ENCODE data around the gene NOS3. TPM values are rescaled to one million over a fixed set of nuclear protein-coding genes. Genes with fewer than 3 reads are reported as not detected.

NOS3 gene
- total RNA-seq, 3 donors from 2014 or later (not counting 1 experiment from before 2014, with no cell fraction given), result 2.6 to 5.9 (median 3.8) TPM

DNA sequence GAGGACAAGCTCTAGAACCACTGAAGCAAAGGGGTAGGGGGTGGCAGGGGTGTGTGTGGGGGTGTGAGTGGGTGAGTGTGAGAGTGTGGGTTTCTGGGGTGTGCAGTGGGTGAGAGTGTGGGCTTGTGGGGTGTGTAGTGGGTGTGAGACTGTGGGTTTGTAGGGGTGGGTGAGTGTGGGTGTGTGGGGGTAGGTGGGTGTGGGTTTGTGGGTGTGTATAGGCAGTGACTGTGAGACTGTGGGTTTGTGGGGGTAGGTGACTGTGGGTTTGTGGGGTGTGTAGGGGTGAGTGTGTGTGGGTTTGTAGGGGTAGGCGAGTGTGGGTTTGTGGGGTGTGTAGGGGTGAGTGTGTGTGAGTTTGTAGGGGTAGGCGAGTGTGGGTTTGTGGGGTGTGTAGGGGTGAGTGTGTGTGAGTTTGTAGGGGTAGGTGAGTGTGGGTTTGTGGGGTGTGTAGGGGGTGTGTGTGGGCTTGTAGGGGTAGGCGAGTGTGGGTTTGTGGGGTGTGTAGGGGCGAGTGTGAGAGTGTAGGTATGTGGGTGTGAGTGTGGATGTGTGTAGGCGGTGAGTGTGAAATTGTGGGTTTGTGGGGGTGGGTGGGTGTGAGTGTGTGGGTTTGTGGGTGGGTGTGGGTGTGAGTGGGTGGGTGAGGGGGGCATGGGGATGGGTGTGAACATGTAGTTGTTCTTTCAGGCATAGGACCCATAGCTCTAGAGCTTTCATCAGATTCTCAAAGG, 8.8 kb downstream of the NOS3 start:
- DNase-seq (peak; percentile 48 to 53), ATAC-seq (peak; percentile 54 to 73 (median 58))
- Histone ChIP-seq H3K9me3 (ENCODE audit: control insufficient read depth, insufficient read depth, low read length) (peaks cover 13% of the 10 kb centered on the region), H3K36me3 (ENCODE audit: control insufficient read depth, insufficient read depth, low read length) (no peaks in the 10 kb centered on the region), H3K4me3 (ENCODE audit: low read length) (no peak overlapping the region), H3K4me1 (ENCODE audit: control insufficient read depth, insufficient read depth, low read length) (peaks cover 62% of the 10 kb centered on the region), H3K27me3 (ENCODE audit: control insufficient read depth, insufficient read depth, low read length) (no peaks in the 10 kb centered on the region), H3K27ac (ENCODE audit: low read length) (peak overlapping the region; percentile 58)
- 37% methylated on average over 5 of the region's 5 CpGs for WGBS (ENCODE audit: insufficient coverage)
- TF ChIP-seq, protein P1, sequence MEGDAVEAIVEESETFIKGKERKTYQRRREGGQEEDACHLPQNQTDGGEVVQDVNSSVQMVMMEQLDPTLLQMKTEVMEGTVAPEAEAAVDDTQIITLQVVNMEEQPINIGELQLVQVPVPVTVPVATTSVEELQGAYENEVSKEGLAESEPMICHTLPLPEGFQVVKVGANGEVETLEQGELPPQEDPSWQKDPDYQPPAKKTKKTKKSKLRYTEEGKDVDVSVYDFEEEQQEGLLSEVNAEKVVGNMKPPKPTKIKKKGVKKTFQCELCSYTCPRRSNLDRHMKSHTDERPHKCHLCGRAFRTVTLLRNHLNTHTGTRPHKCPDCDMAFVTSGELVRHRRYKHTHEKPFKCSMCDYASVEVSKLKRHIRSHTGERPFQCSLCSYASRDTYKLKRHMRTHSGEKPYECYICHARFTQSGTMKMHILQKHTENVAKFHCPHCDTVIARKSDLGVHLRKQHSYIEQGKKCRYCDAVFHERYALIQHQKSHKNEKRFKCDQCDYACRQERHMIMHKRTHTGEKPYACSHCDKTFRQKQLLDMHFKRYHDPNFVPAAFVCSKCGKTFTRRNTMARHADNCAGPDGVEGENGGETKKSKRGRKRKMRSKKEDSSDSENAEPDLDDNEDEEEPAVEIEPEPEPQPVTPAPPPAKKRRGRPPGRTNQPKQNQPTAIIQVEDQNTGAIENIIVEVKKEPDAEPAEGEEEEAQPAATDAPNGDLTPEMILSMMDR (IDR thresholded peaks at IDR 0.05), result no peak
- H3K27me3 Mint-ChIP-seq (ENCODE audit: low read depth in 2 of 2), result peaks cover 0 to 7% of the 10 kb centered on the region in 2 donors
- H3K9me3 Mint-ChIP-seq, result no peaks in the 10 kb centered on the region
- no peaks in the 10 kb centered on the region for H3K36me3 Mint-ChIP-seq
- intact Hi-C loops (cut with micrococcal nuclease), result no loop called here
- H3K4me1 Mint-ChIP-seq, result peaks cover 6 to 41% of the 10 kb centered on the region in 2 donors
- H3K27ac Mint-ChIP-seq, result peak overlapping the region; percentile 30 to 57
- H3K4me3 Mint-ChIP-seq, result no peak overlapping the region

DNA sequence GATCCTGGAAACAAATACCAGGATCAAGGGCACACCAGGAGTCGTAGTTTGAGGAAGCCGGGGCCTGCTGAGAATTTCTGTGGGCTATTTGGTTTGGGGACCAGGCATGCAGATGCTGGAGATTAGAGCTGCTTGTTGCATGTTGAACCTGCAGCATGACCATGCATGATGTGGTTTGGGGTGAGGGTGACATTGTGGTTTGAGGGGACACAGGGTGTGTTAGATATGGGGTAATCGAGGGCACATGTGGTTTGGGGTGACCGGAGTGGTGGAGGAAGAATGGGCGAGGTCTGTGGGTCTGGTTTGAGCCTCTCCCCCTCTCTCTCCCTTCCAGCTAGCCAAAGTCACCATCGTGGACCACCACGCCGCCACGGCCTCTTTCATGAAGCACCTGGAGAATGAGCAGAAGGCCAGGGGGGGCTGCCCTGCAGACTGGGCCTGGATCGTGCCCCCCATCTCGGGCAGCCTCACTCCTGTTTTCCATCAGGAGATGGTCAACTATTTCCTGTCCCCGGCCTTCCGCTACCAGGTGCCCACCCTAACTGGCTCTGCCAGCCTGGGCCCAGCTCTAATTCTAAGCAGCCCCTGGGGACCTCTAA, 10.2 kb downstream of the NOS3 start:
- Histone ChIP-seq H3K27ac (ENCODE audit: low read length) (no peak overlapping the region), H3K27me3 (ENCODE audit: control insufficient read depth, insufficient read depth, low read length) (no peaks in the 10 kb centered on the region), H3K4me1 (ENCODE audit: control insufficient read depth, insufficient read depth, low read length) (peaks cover 56% of the 10 kb centered on the region), H3K4me3 (ENCODE audit: low read length) (no peak overlapping the region), H3K9me3 (ENCODE audit: control insufficient read depth, insufficient read depth, low read length) (peaks cover 13% of the 10 kb centered on the region), H3K36me3 (ENCODE audit: control insufficient read depth, insufficient read depth, low read length) (no peaks in the 10 kb centered on the region)
- peaks cover 0 to 7% of the 10 kb centered on the region in 2 donors for H3K27me3 Mint-ChIP-seq (ENCODE audit: low read depth in 2 of 2)
- no peak for DNase-seq
- no peak overlapping the region for H3K4me3 Mint-ChIP-seq
- H3K27ac Mint-ChIP-seq, result peak overlapping the region in 1 of 2 donors; percentile 30
- H3K4me1 Mint-ChIP-seq, result peaks cover 6 to 41% of the 10 kb centered on the region in 2 donors
- intact Hi-C loops (cut with micrococcal nuclease), result no loop called here
- no peaks in the 10 kb centered on the region for H3K9me3 Mint-ChIP-seq
- 64% methylated on average over 10 of the region's 13 CpGs for WGBS (ENCODE audit: insufficient coverage)
- H3K36me3 Mint-ChIP-seq, result no peaks in the 10 kb centered on the region
- TF ChIP-seq, protein P1 (IDR thresholded peaks at IDR 0.05), result no peak
- ATAC-seq, result no peak

DNA sequence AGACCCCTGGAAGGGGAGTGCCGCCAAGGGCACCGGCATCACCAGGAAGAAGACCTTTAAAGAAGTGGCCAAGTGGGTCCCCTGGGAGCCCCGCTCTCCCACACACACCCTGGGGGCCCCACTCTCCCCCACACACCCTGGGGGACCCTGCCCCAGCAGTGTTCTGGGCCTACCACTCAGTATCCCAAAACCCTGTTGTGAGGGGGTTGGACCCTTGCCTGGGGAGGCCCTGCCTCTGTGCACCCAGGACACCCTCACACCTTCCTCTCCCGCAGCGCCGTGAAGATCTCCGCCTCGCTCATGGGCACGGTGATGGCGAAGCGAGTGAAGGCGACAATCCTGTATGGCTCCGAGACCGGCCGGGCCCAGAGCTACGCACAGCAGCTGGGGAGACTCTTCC, 10.7 kb downstream of the NOS3 start:
- intact Hi-C loops (cut with micrococcal nuclease), result no loop called here
- Mint-ChIP-seq H3K27ac (no peak overlapping the region), H3K9me3 (no peaks in the 10 kb centered on the region), H3K4me1 (peaks cover 6 to 41% of the 10 kb centered on the region in 2 donors), H3K27me3 (ENCODE audit: low read depth in 2 of 2) (peaks cover 0 to 7% of the 10 kb centered on the region in 2 donors), H3K4me3 (no peak overlapping the region), H3K36me3 (no peaks in the 10 kb centered on the region)
- H3K36me3 ChIP-seq (ENCODE audit: control insufficient read depth, insufficient read depth, low read length), result no peaks in the 10 kb centered on the region
- H3K9me3 ChIP-seq (ENCODE audit: control insufficient read depth, insufficient read depth, low read length), result peaks cover 13% of the 10 kb centered on the region
- H3K27me3 ChIP-seq (ENCODE audit: control insufficient read depth, insufficient read depth, low read length), result no peaks in the 10 kb centered on the region
- no peak for DNase-seq
- H3K4me1 ChIP-seq (ENCODE audit: control insufficient read depth, insufficient read depth, low read length), result peaks cover 54% of the 10 kb centered on the region
- TF ChIP-seq, protein P1 (IDR thresholded peaks at IDR 0.05), result no peak
- H3K4me3 ChIP-seq (ENCODE audit: low read length), result no peak overlapping the region
- no peak for ATAC-seq
- H3K27ac ChIP-seq (ENCODE audit: low read length), result no peak overlapping the region
- 97% methylated on average over 15 of the region's 16 CpGs for WGBS (ENCODE audit: insufficient coverage)
